H1 (cell line): ENCODE data around the gene GABPB1. TPM values are rescaled to one million over a fixed set of nuclear protein-coding genes. Genes with fewer than 3 reads are reported as not detected.

Source experiments
- HDAC2 ChIP-seq, 2 experiments: fragments of 300-600 bp in 1 of 2; sonication (generic) in 1 of 2; IDR thresholded peaks; 2 replicates each; pipeline ENCODE4 v1.6.1; 2011 to 2012; ENCODE audit warnings: low read depth in 2 of 2, low read length in 2 of 2, mild to moderate bottlenecking in 2 of 2, moderate library complexity in 2 of 2, borderline replicate concordance in 1 of 2, inconsistent platforms in 1 of 2
- MAFK ChIP-seq: IDR thresholded peaks from 2 replicates; pipeline ENCODE4 v1.6.1; 2012; ENCODE audit warnings: low read depth, mild to moderate bottlenecking, improper control_type of control experiment, low read length
- MAX ChIP-seq: IDR thresholded peaks from 2 replicates; pipeline ENCODE4 v1.6.1; 2012; ENCODE audit warnings: inconsistent platforms
- POU5F1 ChIP-seq: IDR thresholded peaks from 2 replicates; pipeline ENCODE4 v1.6.1; 2011; ENCODE audit warnings: low read depth, mild to moderate bottlenecking, low read length, moderate library complexity
- polyA plus RNA-seq, 7 experiments: library from polyadenylated mRNA; depleted of rRNA in 3 of 7; stranded (reverse) in 5 of 7; unstranded in 2 of 7; fragments of >200 nt in 5 of 7; fragments of 200-250 nt in 2 of 7; gene quantifications; 1 replicate in 5 of 7; 2 replicates in 1 of 7; 4 replicates in 1 of 7; pipeline versions ENCODE4 v1.2.1 to v1.2.3, GENCODE V29; 2011 to 2013; ENCODE audit warnings: missing spikeins in 2 of 7, mixed read lengths in 2 of 7
- total RNA-seq: library from RNA; stranded (reverse); fragmentation: NEBNext Ultra II Directional; extraction: Animal tissue kit (Norgen Biotek cat#: 25700); gene quantifications from 2 replicates; pipeline ENCODE4 v1.2.1, GENCODE V29; 2021

The GABPB1 gene
- total and polyA plus RNA-seq, 2 of the 8 experiments (the other 6 are each of a cell fraction or from before 2014, with no cell fraction given): 24.5 to 32.3 TPM

DNA sequence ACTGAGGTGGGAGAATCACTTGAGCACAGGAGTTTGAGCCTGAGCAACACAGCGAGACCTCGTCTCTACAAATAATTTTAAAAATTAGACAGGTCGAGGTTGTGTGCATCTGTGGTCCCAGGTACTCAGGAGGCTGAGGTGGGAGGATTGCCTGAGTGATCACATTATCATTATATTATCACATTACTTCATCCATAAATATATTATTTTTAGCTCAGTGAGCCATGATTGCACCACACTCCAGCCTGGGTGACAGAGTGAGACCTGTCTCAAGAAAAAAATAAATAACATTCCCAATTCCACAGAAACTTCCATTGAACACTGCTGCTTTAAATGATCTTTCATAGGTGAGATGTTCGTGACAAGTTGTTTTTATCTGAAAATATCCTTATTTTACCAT is 21.8 kb downstream of the GABPB1 start (continued):
- no peak for TF ChIP-seq MAFK
- TF ChIP-seq POU5F1: no peak
- TF ChIP-seq MAX: no peak
- no peak for TF ChIP-seq HDAC2 (IDR thresholded peaks at IDR 0.05; ENCODE audit: borderline replicate concordance in 1 of 2, low read depth in 2 of 2, low read length in 2 of 2)
